H1 (cell line): ENCODE measurements around the gene RTF2. TPM values are rescaled to one million over a fixed set of nuclear protein-coding genes. Genes with fewer than 3 reads are reported as not detected.

Source experiments
- CTCF ChIA-PET: fragments of 300-600 bp; sonication (Branson Sonifier 250); formaldehyde crosslinking; loops from one replicate; lab custom pipeline; 2021; ENCODE audit not compliant: partially characterized antibody; lab: Charles Lee
- POLR2A ChIA-PET: fragments of 300-600 bp; sonication (Branson Sonifier 250); formaldehyde crosslinking; loops from one replicate; lab custom pipeline; 2021; ENCODE audit warnings: inconsistent platforms; ENCODE audit not compliant: partially characterized antibody; lab: Charles Lee
- DNase-seq, 2 experiments: peaks; one replicate each; pipeline versions ENCODE4 v3.0.0 to v3.0.0-alpha.2; 2010 to 2022; ENCODE audit warnings: low spot score in 2 of 2, low read depth in 1 of 2, mixed read lengths in 1 of 2
- FAIRE-seq: peaks from 2 replicates; lab custom pipeline; 2011; peaks lifted over from hg19 to GRCh38; lab: Jason Lieb, UNC
- H2AFZ ChIP-seq: 2 replicates; pipeline ENCODE4 v1.8.1; 2012; ENCODE audit warnings: low read length, inconsistent platforms
- H2AK5ac ChIP-seq: 2 replicates; pipeline ENCODE4 v1.6.1; 2013; ENCODE audit warnings: low read depth, low read length
- H2BK120ac ChIP-seq: replicated peaks from 2 replicates; pipeline ENCODE3; 2013; ENCODE audit warnings: low read depth, low read length, inconsistent platforms
- H2BK12ac ChIP-seq: 2 replicates; pipeline ENCODE4 v1.6.1; 2013; ENCODE audit warnings: low read depth, low read length
- H2BK15ac ChIP-seq: 2 replicates; pipeline ENCODE4 v1.6.1; 2013; ENCODE audit warnings: low read length
- H2BK20ac ChIP-seq: 2 replicates; pipeline ENCODE4 v1.6.1; 2013; ENCODE audit warnings: low read length
- H2BK5ac ChIP-seq: 2 replicates; pipeline ENCODE4 v1.6.1; 2013; ENCODE audit warnings: low read depth, low read length
- H3K14ac ChIP-seq: 2 replicates; pipeline ENCODE4 v1.6.1; 2013; ENCODE audit warnings: inconsistent platforms; ENCODE audit not compliant: insufficient read length
- H3K18ac ChIP-seq: 2 replicates; pipeline ENCODE4 v1.6.1; 2013; ENCODE audit warnings: low read length; ENCODE audit errors: extremely low read depth
- H3K23ac ChIP-seq: 2 replicates; pipeline ENCODE4 v1.6.1; 2013; ENCODE audit warnings: inconsistent platforms; ENCODE audit not compliant: insufficient read length
- H3K23me2 ChIP-seq: 2 replicates; pipeline ENCODE4 v1.6.1; 2013; ENCODE audit warnings: low read depth, low read length
- H3K27ac ChIP-seq: 2 replicates; pipeline ENCODE4 v1.6.1; 2011; ENCODE audit warnings: low read depth, low read length, inconsistent platforms
- H3K27me3 ChIP-seq, 4 experiments: replicated peaks in 1 of 4; 1 replicate in 1 of 4; 2 replicates in 3 of 4; pipeline versions ENCODE4 v1.6.1 to v1.8.1; 2011 to 2013; ENCODE audit warnings: low read length in 3 of 4, mild to moderate bottlenecking in 3 of 4, inconsistent platforms in 2 of 4, mixed read lengths in 2 of 4, moderate library complexity in 1 of 4; ENCODE audit not compliant: control insufficient read depth in 3 of 4, insufficient read depth in 3 of 4; ENCODE audit errors: extremely low read depth in 1 of 4
- H3K36me3 ChIP-seq, 4 experiments: 2 replicates each; pipeline versions ENCODE4 v1.6.1 to v1.8.1; 2011 to 2013; ENCODE audit warnings: mild to moderate bottlenecking in 4 of 4, low read length in 3 of 4, moderate library complexity in 2 of 4, control low read depth in 1 of 4, inconsistent platforms in 1 of 4; ENCODE audit not compliant: insufficient read depth in 4 of 4, control insufficient read depth in 2 of 4
- H3K4ac ChIP-seq: replicated peaks from 2 replicates; pipeline ENCODE3; 2013; ENCODE audit warnings: low read length, low read depth, mixed read lengths, inconsistent platforms; ENCODE audit not compliant: insufficient read length
- H3K4me1 ChIP-seq, 4 experiments: replicated peaks in 1 of 4; 1 replicate in 1 of 4; 2 replicates in 3 of 4; pipeline versions ENCODE4 v1.6.1 to v1.8.1; 2011 to 2013; ENCODE audit warnings: low read length in 3 of 4, inconsistent platforms in 2 of 4, mixed read lengths in 1 of 4; ENCODE audit not compliant: insufficient read depth in 4 of 4, control insufficient read depth in 3 of 4
- H3K4me2 ChIP-seq, 2 experiments: 2 replicates each; pipeline versions ENCODE4 v1.6.1 to v1.8.1; 2011 to 2013; ENCODE audit warnings: low read depth in 2 of 2, low read length in 2 of 2, control low read depth in 1 of 2, inconsistent platforms in 1 of 2, mild to moderate bottlenecking in 1 of 2; ENCODE audit not compliant: insufficient read depth in 1 of 2
- H3K4me3 ChIP-seq, 4 experiments: fragments of 200-600, 300-600 bp in 1 of 4; sonication (generic), shearing (Covaris generic), sonication (Bioruptor Twin) in 1 of 4; 2 replicates each; pipeline versions ENCODE4 v1.5.1 to v1.8.1; 2011 to 2016; ENCODE audit warnings: low read length in 4 of 4, low read depth in 3 of 4, control low read depth in 2 of 4, inconsistent platforms in 2 of 4, mild to moderate bottlenecking in 2 of 4, mixed read lengths in 1 of 4, moderate library complexity in 1 of 4; ENCODE audit not compliant: insufficient read depth in 2 of 4; ENCODE audit errors: extremely low read depth in 1 of 4
- H3K56ac ChIP-seq: replicated peaks from 2 replicates; pipeline ENCODE3; 2013; ENCODE audit warnings: low read depth, mild to moderate bottlenecking, mixed read lengths, low read length, inconsistent platforms; ENCODE audit not compliant: insufficient read length
- H3K79me1 ChIP-seq: 2 replicates; pipeline ENCODE4 v1.6.1; 2013; ENCODE audit warnings: low read depth, low read length, control low read depth
- H3K79me2 ChIP-seq, 2 experiments: 2 replicates each; pipeline versions ENCODE4 v1.6.1 to v1.8.1; 2012 to 2013; ENCODE audit warnings: low read length in 2 of 2, mild to moderate bottlenecking in 2 of 2, inconsistent platforms in 1 of 2; ENCODE audit not compliant: insufficient read depth in 2 of 2, control insufficient read depth in 1 of 2
- H3K9ac ChIP-seq, 4 experiments: replicated peaks in 1 of 4; 1 replicate in 1 of 4; 2 replicates in 3 of 4; pipeline versions ENCODE4 v1.6.1 to v1.8.1; 2011 to 2013; ENCODE audit warnings: low read depth in 3 of 4, low read length in 3 of 4, control low read depth in 2 of 4, mild to moderate bottlenecking in 2 of 4, moderate library complexity in 2 of 4, inconsistent platforms in 1 of 4; ENCODE audit errors: extremely low read depth in 1 of 4
- H3K9me3 ChIP-seq, 2 experiments: 2 replicates each; pipeline versions ENCODE4 v1.6.1 to v1.8.1; 2012 to 2013; ENCODE audit warnings: mild to moderate bottlenecking in 2 of 2, moderate library complexity in 2 of 2, control low read depth in 1 of 2, inconsistent platforms in 1 of 2, low read depth in 1 of 2, low read length in 1 of 2, mixed read lengths in 1 of 2; ENCODE audit not compliant: insufficient read depth in 2 of 2
- H4K20me1 ChIP-seq, 2 experiments: replicated peaks in 1 of 2; 2 replicates each; pipeline versions ENCODE3 to v1.8.1; 2011 to 2013; ENCODE audit warnings: inconsistent platforms in 2 of 2, low read length in 2 of 2, mild to moderate bottlenecking in 1 of 2; ENCODE audit not compliant: insufficient read depth in 2 of 2, control insufficient read depth in 1 of 2
- H4K5ac ChIP-seq: 2 replicates; pipeline ENCODE4 v1.6.1; 2013; ENCODE audit warnings: low read length, low read depth, mixed read lengths, inconsistent platforms; ENCODE audit not compliant: insufficient read length
- H4K8ac ChIP-seq: 2 replicates; pipeline ENCODE4 v1.8.0; 2013; ENCODE audit warnings: mild to moderate bottlenecking, moderate library complexity, low read length, inconsistent platforms; ENCODE audit not compliant: insufficient read depth; ENCODE audit errors: extremely low read depth
- H4K91ac ChIP-seq: replicated peaks from 2 replicates; pipeline ENCODE3; 2013; ENCODE audit warnings: low read length, mixed read lengths, inconsistent platforms; ENCODE audit not compliant: insufficient read length
- BRCA1 ChIP-seq: IDR thresholded peaks from 2 replicates; pipeline ENCODE4 v1.6.1; 2012; ENCODE audit warnings: low read depth, low read length, improper control_type of control experiment
- CEBPB ChIP-seq: IDR thresholded peaks from 2 replicates; pipeline ENCODE4 v1.6.1; 2012; ENCODE audit warnings: low read depth, low read length
- CHD1 ChIP-seq: IDR thresholded peaks from 2 replicates; pipeline ENCODE4 v1.6.1; 2012; ENCODE audit warnings: low read depth, low read length, improper control_type of control experiment
- GABPA ChIP-seq: IDR thresholded peaks from 2 replicates; pipeline ENCODE4 v1.6.1; 2011; ENCODE audit warnings: mild to moderate bottlenecking, low read length, moderate library complexity, borderline replicate concordance; ENCODE audit not compliant: insufficient read depth
- HDAC2 ChIP-seq, 2 experiments: fragments of 300-600 bp in 1 of 2; sonication (generic) in 1 of 2; IDR thresholded peaks; 2 replicates each; pipeline ENCODE4 v1.6.1; 2011 to 2012; ENCODE audit warnings: low read depth in 2 of 2, low read length in 2 of 2, mild to moderate bottlenecking in 2 of 2, moderate library complexity in 2 of 2, borderline replicate concordance in 1 of 2, inconsistent platforms in 1 of 2
- MAFK ChIP-seq: IDR thresholded peaks from 2 replicates; pipeline ENCODE4 v1.6.1; 2012; ENCODE audit warnings: low read depth, mild to moderate bottlenecking, improper control_type of control experiment, low read length
- POLR2AphosphoS5 ChIP-seq: IDR thresholded peaks from 2 replicates; pipeline ENCODE4 v1.6.1; 2011; ENCODE audit warnings: low read depth, low read length
- RBBP5 ChIP-seq: IDR thresholded peaks from 2 replicates; pipeline ENCODE4 v1.7.1; 2012; ENCODE audit warnings: low read depth, mild to moderate bottlenecking, inconsistent platforms, low read length, moderate library complexity, borderline replicate concordance
- RXRA ChIP-seq: IDR thresholded peaks from 2 replicates; pipeline ENCODE4 v1.6.1; 2011; ENCODE audit warnings: low read depth, mild to moderate bottlenecking, low read length, moderate library complexity; ENCODE audit not compliant: insufficient read depth
- SAP30 ChIP-seq: fragments of 300-600 bp; sonication (generic); IDR thresholded peaks from 2 replicates; pipeline ENCODE4 v1.7.1; 2012; ENCODE audit warnings: low read length, moderate library complexity, mild to moderate bottlenecking, inconsistent platforms; ENCODE audit not compliant: insufficient read depth, insufficient replicate concordance
- SIX5 ChIP-seq: IDR thresholded peaks from 2 replicates; pipeline ENCODE4 v1.6.1; 2011; ENCODE audit warnings: mild to moderate bottlenecking, low read depth, low read length
- WGBS, 2 experiments: shearing (Covaris generic) in 1 of 2; methylation state at CpG; one replicate each; pipeline versions ENCODE4 v1.1.6 to v1.1.7; 2013 to 2015; ENCODE audit warnings: low lambda C conversion rate in 2 of 2, mixed read lengths in 2 of 2, inconsistent platforms in 1 of 2, low coverage in 1 of 2, missing lambda C conversion rate in 1 of 2; ENCODE audit not compliant: insufficient replicate concordance in 2 of 2, insufficient coverage in 1 of 2, insufficient read length in 1 of 2; ENCODE audit errors: extremely low coverage in 1 of 2, missing lambda C conversion rate in 1 of 2; 5-methylcytosine and 5-hydroxymethylcytosine counted together
- polyA plus RNA-seq, 7 experiments: library from polyadenylated mRNA; depleted of rRNA in 3 of 7; stranded (reverse) in 5 of 7; unstranded in 2 of 7; fragments of >200 nt in 5 of 7; fragments of 200-250 nt in 2 of 7; gene quantifications; 1 replicate in 5 of 7; 2 replicates in 1 of 7; 4 replicates in 1 of 7; pipeline versions ENCODE4 v1.2.1 to v1.2.3, GENCODE V29; 2011 to 2013; ENCODE audit warnings: missing spikeins in 2 of 7, mixed read lengths in 2 of 7
- total RNA-seq: library from RNA; stranded (reverse); fragmentation: NEBNext Ultra II Directional; extraction: Animal tissue kit (Norgen Biotek cat#: 25700); gene quantifications from 2 replicates; pipeline ENCODE4 v1.2.1, GENCODE V29; 2021

The RTF2 gene
- total and polyA plus RNA-seq, 2 of the 8 experiments (the other 6 are each of a cell fraction or from before 2014, with no cell fraction given) = 33.9 to 51.2 TPM

DNA sequence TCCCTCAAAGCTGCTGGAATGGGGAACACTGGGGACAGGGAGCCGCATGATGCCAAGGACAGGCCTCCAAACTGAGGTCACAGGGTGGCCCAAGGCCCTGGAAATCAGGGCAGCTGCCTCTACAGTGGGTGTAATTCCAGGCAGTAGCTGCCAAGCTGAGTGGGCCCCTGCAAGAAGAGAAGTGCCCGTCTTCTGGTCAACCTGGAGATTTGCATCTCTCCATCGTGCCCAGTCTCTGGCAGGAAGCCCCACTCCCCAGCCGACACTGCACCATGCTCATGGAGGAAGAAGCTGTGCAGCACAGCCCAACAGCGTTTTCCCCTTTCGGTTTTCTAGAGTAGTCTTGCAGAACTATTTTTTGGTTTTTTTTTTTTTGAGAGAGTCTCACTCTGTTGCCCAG is 53.9 kb downstream of the RTF2 start:
- no peak for FAIRE-seq

More for the DNA sequence above, 53.9 kb downstream of the RTF2 start:
- no peak overlapping the region for H3K9ac ChIP-seq
- TF ChIP-seq RBBP5 (no peak), RXRA (no peak), SIX5 (no peak), POLR2AphosphoS5 (no peak), MAFK (no peak), CHD1 (no peak), BRCA1 (no peak), SAP30 (no peak), HDAC2 (IDR thresholded peaks at IDR 0.05; ENCODE audit: borderline replicate concordance in 1 of 2, low read depth in 2 of 2, low read length in 2 of 2) (no peak), GABPA (no peak), CEBPB (no peak)
- H3K4me2 ChIP-seq = no peak overlapping the region
- H2BK12ac ChIP-seq = no peak overlapping the region
- no peaks in the 10 kb centered on the region for H3K79me1 ChIP-seq
- 93% methylated on average over 3 of the region's 6 CpGs; no CpG with 5 or more reads in 1 of the 2 experiments for WGBS, 2 experiments
- H4K5ac ChIP-seq = no peak overlapping the region
- H3K36me3 ChIP-seq = peaks cover 0 to 28% (median 21%) of the 10 kb centered on the region in 4 experiments; a peak in 6 of 8 replicates
- ChIA-PET POLR2A (no interaction called here), CTCF (interaction anchor here (1.3 kb wide), 1 partner anchor 28 kb away, joined by 5 read pairs; no protein-coding TSS in a partner anchor)
- no peak overlapping the region for H2AFZ ChIP-seq
- H4K91ac ChIP-seq = no peak overlapping the region
- H2BK20ac ChIP-seq = no peak overlapping the region
- peaks cover 7 to 21% of the 10 kb centered on the region in 2 experiments; a peak in 2 of 4 replicates for H3K9me3 ChIP-seq
- no peak overlapping the region for H2AK5ac ChIP-seq
- H3K23me2 ChIP-seq = no peaks in the 10 kb centered on the region
- H2BK5ac ChIP-seq = no peak overlapping the region
- no peaks in the 10 kb centered on the region for H3K4me1 ChIP-seq
- no peak overlapping the region for H3K23ac ChIP-seq
- no peak overlapping the region for H3K14ac ChIP-seq
- no peak overlapping the region for H4K8ac ChIP-seq
- no peak for DNase-seq
- H3K18ac ChIP-seq = no peak overlapping the region
- H2BK15ac ChIP-seq = no peak overlapping the region
- H3K27me3 ChIP-seq = no peaks in the 10 kb centered on the region
- H3K56ac ChIP-seq = no peak overlapping the region
- no peak overlapping the region for H3K4ac ChIP-seq
- H3K4me3 ChIP-seq = no peak overlapping the region
- no peak overlapping the region for H3K27ac ChIP-seq
- no peaks in the 10 kb centered on the region for H3K79me2 ChIP-seq
- H4K20me1 ChIP-seq = no peaks in the 10 kb centered on the region
- H2BK120ac ChIP-seq = no peak overlapping the region
